Renal pelvis (tissue), 4 donors: Measurements from ENCODE around the gene MRPS9. TPM values are rescaled to one million over a fixed set of nuclear protein-coding genes. Genes with fewer than 3 reads are reported as not detected.

Experiments used
- DNase-seq: peaks from one replicate; pipeline ENCODE4 v3.0.0-alpha.2; 2013
- polyA plus RNA-seq, 3 donors: library from polyadenylated mRNA; unstranded; fragments of 120-200 nt; gene quantifications; one replicate each; pipeline ENCODE4 v1.2.1, GENCODE V29; 2013; ENCODE audit not compliant: insufficient read length in 3 of 3

Gene MRPS9
- polyA plus RNA-seq, 3 donors, result 48.0 to 52.7 (median 49.9) TPM

- DNase-seq, result no peak
Measured at GRCh38 chr2:105070010-105070865, 32.4 kb downstream of the MRPS9 start.

- no peak for DNase-seq
Measured at GRCh38 chr2:105071379-105071778, 33.5 kb downstream of the MRPS9 start.

GRCh38 chr2:105072039-105072438 lies 34.2 kb downstream of the MRPS9 start:
- no peak for DNase-seq

- DNase-seq, result no peak
Measured at GRCh38 chr2:105073591-105073990, 35.7 kb downstream of the MRPS9 start.

- DNase-seq, result no peak
Measured at GRCh38 chr2:105076121-105076520, 38.3 kb downstream of the MRPS9 start.

GRCh38 chr2:105078906-105079495 lies 41.1 kb downstream of the MRPS9 start:
- DNase-seq, result no peak

- no peak for DNase-seq
Measured at GRCh38 chr2:105080461-105080860, 42.6 kb downstream of the MRPS9 start.

- peak; percentile 50 for DNase-seq
Measured at GRCh38 chr2:105081006-105081601, 43.2 kb downstream of the MRPS9 start.

- DNase-seq, result no peak
Measured at GRCh38 chr2:105082107-105082506, 44.2 kb downstream of the MRPS9 start.

GRCh38 chr2:105085525-105085924 lies 47.7 kb downstream of the MRPS9 start:
- no peak for DNase-seq

- no peak for DNase-seq
Measured at GRCh38 chr2:105087273-105087672, 49.4 kb downstream of the MRPS9 start.

- DNase-seq, result no peak
Measured at GRCh38 chr2:105090091-105090490, 52.2 kb downstream of the MRPS9 start.

- no peak for DNase-seq
Measured at GRCh38 chr2:105092797-105093196, 54.9 kb downstream of the MRPS9 start.

- DNase-seq, result no peak
Measured at GRCh38 chr2:105099153-105099552, 61.3 kb downstream of the MRPS9 start.

GRCh38 chr2:105100046-105100840 lies 62.4 kb downstream of the MRPS9 start:
- DNase-seq, result peak; percentile 44

GRCh38 chr2:105102001-105102400 lies 64.1 kb downstream of the MRPS9 start:
- no peak for DNase-seq

GRCh38 chr2:105102963-105103421 lies 65.1 kb downstream of the MRPS9 start:
- peak; percentile 69 for DNase-seq

- no peak for DNase-seq
Measured at GRCh38 chr2:105103481-105103880, 65.6 kb downstream of the MRPS9 start.

GRCh38 chr2:105104208-105104731 lies 66.4 kb downstream of the MRPS9 start:
- no peak for DNase-seq

GRCh38 chr2:105110295-105110829 lies 72.5 kb downstream of the MRPS9 start:
- no peak for DNase-seq

- no peak for DNase-seq
Measured at GRCh38 chr2:105111365-105112150, 73.7 kb downstream of the MRPS9 start.
